Adrenal gland (tissue), 5 donors: ENCODE measurements around the gene CEP112.

Source experiments
- CTCF ChIP-seq, 6 experiments: fragments of 450-650 bp in 4 of 6; fragments of 200-600 bp in 2 of 6; sonication (generic) in 1 of 6; IDR thresholded peaks; 1 replicate in 5 of 6; 2 replicates in 1 of 6; pipeline versions ENCODE4 v1.5.1 to v1.8.0; 2016 to 2021; ENCODE audit warnings: antibody characterized with exemption in 6 of 6, mild to moderate bottlenecking in 2 of 6, moderate library complexity in 1 of 6
- POLR2A ChIP-seq, 2 donors: fragments of 450-650 bp; IDR thresholded peaks; one replicate each; pipeline ENCODE4 v1.6.1; 2017; ENCODE audit warnings: antibody characterized with exemption in 2 of 2, mild to moderate bottlenecking in 2 of 2, moderate library complexity in 1 of 2
- donor health status: DM: no; HTN: no; CAD: no.

DNA sequence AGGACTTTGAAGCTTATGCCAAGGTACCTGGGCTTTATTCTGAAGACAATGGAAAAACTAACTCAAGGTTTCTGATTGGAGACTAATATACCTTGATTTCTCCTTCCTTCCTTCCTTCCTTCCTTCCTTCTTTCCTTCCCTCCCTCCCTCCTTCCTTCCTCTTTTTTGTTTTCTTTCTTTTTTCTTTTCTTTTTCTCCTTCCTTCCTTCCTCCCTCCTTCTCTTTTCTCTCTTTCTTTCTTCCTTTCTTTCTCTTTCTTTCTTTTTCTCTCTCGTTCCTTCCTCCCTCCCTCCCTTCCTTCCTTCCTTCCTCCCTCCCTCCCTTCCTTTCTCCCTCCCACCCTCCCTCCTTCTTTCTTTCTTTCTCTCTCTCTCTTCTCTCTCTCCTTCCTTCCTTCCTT is 531.9 kb downstream of the CEP112 start:
- TF ChIP-seq CTCF (IDR thresholded peaks at IDR 0.05) = no peak
- no peak for TF ChIP-seq POLR2A (IDR thresholded peaks at IDR 0.05)
